GM19328 (cell line): ENCODE results near the gene VSIG8.

ENCODE experiments used
- ATAC-seq: cut with Tn5 transposase; IDR thresholded peaks from one replicate; pipeline ENCODE4 v1.9.1; 2021; ENCODE audit warnings: mild to moderate bottlenecking, moderate library complexity; ENCODE audit not compliant: unreplicated experiment

Gene VSIG8

DNA sequence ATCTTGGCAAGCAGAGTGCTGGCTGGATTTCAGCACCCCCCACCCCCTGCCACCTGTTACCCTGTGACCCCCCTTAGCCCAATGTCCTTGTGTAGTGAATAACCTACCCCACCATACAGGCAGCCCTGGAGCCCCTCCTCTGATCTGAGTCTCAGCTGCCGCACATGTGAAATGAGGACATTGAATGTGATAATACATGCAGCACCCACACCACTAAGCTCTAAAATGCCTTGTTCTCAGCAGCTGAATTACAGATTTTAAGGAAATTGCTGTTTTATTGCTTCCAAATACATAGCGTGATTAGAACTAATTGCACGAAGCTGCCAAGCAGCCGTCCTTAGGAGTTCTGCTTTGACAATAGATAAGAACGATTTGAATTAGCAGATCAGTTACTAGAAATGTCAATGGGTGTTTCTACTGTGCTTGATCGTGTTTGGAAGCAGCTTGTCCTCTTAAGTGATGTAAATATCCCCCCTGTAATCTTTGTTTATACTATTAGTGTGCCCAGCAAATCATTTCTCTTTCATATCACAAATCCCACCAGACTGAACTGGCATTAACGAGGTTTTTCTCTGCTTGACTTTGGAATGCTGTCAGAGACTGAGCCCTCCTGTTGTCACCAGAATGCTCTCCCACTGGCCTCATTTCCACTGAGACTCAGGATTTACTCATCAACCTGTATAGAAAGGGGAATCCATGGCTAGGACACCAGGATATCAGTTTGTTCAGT is 30.9 kb downstream of the VSIG8 start:
- no peak for ATAC-seq

DNA sequence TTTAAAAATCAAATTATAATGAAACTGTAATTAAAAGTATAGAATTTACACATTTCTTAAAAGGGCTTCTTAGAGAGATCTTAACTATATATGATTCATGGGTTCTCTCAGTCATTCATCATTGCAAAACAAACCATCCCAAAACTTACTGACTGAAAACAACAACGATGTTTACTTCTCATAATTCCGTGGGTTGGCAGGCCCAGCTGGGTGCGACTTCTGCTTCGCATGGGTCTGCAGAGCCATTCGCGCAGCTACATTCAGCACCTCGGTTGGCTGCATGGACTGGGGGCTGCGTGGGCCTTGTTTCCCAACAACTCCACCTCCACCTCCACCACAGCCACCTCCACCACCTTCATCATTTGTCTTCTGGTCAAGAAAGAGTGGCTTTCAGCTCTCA is 31.7 kb downstream of the VSIG8 start:
- no peak for ATAC-seq

DNA sequence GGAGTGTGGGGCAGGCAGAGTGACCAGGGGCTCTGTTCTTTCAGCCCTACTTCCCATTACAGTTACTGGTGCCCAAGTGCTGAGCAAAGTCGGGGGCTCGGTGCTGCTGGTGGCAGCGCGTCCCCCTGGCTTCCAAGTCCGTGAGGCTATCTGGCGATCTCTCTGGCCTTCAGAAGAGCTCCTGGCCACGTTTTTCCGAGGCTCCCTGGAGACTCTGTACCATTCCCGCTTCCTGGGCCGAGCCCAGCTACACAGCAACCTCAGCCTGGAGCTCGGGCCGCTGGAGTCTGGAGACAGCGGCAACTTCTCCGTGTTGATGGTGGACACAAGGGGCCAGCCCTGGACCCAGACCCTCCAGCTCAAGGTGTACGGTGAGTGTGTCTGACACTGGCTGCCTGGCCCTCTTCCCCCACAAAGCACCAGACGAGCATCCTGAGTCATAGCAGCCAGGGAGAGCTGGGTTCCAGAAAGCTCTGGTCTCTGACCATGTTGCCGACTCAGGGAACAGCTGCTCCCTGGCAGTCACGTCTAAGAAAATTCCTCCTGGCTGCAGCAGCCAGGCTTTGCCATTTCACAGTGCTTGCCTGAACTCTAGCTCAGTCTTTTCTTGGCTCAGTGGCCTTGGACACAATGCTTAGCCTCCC is 32.5 kb downstream of the VSIG8 start:
- ATAC-seq = no peak

DNA sequence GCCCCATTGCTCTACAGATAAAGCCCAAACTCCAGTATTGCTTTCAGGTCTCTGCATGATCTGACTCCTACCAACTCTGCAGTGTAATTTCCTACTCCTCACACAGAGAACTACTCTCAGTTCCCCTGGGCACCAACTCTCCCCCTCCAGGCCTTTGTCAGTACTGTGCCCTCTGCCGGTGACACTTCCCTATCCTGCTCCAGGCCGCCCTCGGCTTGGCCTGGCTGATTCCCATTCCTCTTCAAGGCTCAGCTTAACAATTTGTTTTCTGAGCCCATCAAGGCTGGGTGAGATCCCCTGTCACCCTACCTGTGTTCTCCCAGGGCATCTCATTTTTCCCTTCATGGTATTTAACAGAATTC is 33.2 kb downstream of the VSIG8 start:
- no peak for ATAC-seq

DNA sequence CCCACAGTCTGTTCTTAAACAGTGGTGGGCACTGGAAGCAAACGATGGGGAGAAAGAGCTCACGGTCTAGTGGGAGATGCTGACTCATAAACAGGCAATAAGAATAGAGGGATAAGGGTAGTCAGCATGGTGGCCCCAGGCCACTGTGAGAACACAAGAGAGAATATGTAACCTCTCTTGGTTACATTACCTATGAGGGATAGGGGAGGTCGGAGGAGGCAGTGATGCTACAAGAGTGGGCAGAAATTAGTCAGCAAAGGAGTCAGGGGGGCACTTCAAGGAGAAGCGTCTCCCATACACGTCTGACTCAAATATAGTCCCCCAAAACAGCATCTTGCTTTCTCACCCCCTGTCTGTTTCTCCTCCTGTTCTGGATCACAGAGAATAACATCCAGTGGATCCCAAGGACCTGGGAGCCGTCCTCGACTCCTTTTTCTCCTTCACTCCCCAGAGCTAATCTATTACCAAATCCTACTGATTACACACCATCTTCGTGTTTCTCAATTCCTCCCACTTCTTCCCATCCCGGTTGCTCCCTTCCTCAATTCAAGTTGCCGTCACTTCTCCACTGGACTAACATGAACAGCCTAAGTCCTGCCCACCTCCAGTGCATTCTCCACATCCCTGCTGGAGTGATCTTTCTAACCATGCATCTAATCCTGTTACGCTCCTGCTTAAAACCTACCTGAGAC is 33.7 kb downstream of the VSIG8 start:
- no peak for ATAC-seq

DNA sequence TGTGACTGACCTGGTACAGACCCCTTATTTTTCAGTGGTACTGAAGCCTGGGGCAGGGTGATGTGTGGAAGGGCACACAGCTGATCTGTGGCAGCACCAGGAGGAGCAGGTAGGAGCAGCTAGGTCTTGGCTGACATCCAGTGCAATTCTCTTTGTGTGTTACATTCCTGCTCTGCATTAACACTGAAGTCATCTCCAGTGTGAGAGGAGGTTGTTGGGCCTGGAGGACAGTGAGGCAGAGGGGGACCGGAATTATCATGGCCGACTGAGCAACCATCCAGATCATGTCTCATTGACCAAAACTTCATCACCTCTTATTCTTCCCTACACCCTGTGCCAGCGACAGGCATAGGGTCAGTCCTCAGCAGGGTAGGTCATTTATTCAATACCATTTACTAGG is 34.3 kb downstream of the VSIG8 start:
- no peak for ATAC-seq

DNA sequence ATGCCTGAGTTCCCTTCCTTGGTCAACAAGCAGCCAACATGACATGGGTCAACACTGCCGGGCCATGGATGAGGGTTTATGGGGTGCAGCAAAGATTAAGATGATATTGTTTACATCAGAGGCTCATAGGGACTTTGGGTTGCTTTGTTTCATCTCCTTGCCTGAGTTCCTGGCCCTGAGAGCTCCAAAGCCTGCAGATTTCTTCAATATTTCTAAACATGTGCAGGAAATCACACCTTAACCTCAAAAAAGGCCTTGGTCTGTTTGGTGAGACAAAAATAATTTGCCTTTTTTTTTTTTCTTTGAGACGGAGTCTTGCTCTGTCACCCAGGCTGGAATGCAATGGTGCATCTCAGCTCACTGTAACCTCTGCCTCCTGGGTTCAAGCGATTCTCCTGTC is 34.9 kb downstream of the VSIG8 start:
- ATAC-seq = no peak

DNA sequence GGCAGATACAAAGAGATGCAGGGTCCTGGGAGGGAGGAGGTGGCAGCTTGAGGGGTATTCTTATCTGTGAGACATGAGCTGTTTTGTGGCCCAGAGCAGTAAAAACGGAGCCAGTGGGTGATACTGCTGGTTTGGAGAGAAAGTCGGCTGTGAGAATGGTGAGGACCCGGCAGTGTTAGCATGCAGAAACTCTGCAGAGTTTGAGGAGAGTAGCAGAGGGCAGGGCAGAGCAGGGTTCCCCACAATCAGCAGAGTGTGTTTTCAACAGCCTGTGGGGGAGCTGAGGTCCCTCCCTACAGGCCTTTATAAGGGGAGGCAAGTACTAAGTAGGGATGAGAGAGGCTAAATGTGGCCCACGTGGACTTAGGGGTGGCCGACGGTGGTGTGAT is 35.4 kb downstream of the VSIG8 start:
- ATAC-seq = no peak

DNA sequence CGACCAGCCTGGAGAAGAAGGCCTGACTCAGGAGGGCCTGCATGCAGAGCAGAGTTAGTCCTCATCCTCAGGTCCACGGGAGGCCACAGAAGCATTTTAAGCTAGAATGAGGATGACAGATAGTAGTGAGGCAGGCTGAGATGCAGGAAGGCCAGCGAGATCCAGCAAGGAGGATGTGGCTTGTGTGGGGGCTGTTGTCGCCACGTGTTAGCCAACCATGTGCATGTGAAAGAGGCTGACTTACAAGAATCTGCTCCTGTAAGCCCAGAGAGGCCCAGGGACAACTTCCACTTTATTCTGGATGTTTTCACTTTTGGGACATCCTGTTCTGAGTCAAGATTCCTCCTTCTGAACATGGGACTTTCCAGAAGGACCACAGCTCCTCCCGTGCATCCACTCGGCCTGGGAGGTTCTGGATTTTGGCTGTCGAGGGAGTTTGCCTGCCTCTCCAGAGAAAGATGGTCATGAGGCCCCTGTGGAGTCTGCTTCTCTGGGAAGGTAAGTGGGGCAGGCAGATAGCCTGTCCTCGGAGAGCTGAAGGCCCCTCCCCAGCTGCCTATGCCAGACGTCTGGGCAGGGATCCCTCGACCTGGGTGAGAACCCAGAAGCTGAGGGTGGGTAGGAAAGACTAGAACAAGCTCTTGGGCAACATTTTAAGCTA is 35.9 kb downstream of the VSIG8 start, which contains the start of gene SLAMF8:
Gene SLAMF8 (plus strand): TSS at position 433 of the 661 bp plus-strand sequence. CDS start 26 bp downstream, at position 459.
- ATAC-seq = no peak

DNA sequence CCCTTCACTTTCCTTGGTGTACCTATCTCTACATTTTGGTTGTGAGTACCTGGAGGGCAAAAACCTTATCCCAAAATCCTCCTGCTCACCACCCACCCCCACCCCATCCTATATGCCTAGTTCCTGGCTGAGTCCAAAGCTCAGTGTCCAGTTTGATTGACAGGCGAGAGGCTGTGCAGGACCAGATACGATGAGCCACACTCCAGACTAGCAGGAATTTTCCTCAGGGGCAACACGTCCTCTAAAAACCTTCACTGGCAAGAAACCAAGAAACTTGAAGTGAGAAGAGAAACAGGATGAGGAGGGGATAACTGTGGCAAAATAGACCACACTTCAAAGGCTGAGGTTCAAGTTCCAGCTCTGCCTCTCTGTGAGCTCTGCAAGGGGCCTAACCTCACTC is 36.9 kb downstream of the VSIG8 start:
- no peak for ATAC-seq

DNA sequence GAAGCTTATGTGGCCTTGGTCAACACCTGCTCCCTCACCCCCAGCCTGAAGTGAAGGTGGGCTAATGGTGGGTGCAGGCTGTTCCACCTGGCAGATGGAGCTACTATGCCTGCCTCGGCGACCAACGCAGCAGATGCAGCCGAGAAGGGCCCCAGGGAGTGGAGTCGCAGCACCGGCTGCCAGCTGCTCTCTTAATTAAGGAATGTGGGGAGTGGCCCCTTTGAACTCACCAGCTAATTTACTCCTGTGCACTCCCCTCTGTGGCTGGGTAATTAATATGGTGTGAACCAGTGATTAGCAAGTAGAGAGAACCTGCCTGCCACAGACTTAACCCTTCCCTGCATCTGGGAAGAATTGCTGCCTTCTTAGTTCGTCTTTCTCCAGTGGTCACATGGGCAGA is 39.1 kb downstream of the VSIG8 start:
- no peak for ATAC-seq

DNA sequence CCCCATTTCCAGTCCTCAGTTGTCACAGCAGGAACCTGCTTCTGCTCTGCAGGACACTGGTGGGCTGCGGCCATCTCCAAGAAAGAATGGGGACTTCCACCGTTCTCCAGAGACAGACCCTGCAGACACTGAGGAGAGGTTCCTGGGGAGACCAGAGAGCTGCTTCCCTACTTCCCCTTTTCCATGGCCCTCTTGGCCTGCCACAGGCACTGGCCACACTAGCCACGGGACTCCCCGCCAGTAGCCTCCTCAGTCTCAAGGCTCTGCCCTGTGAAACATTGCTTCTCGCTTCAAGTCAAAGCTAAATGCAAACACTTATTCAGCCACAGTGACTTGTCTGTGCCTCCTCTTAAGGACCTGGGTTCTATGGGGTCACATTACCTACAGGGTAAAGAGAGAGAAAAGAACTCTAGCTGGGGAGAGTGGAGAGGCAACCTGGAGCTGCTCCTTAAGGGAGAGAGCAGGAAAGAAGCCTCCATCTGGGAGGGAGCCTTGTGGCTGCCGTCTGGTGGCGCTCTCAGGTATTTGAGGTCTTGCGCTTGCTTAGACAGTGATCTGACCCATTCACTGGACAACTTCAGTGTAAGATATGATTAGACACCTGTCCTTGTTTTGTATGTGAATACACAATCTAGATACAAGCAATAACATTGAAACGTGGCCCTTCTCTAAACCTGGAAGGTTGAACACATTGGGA is 41.1 kb downstream of the VSIG8 start:
- ATAC-seq = no peak

DNA sequence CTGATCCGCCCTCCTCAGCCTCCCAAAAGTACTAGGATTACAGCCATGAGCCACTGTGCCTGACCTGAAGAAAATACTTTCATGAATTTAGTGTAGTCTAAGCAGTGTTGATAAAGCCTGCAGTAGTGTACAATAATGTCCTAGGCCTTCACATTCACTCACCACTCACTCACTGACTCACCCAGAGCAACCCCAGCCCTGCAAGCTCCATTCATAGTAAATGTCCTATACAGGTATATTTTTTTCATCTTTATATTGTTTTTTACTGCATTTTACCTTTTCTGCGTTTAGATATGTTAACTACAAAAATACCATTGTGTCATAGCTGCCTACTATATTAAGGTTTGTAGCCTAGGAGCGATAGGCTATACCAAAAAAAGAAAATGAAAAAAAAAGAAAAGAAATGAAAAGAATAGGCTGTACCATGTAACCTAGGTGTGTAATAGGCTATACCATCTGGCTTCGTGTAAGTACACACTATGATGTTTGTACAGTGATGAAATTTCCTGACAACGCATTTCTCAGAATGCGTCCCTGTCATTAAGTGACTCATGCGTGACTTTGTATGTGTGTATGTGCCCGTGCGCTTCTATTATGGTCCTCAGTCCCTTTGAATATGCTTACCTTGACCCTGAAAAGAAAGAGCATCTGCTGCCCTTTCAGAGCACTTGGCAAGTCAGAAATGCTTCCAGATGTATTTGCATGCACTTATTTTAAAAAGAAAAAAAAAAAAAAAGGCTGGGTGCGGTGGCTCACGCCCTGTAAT is 45.0 kb downstream of the VSIG8 start:
- ATAC-seq = no peak

DNA sequence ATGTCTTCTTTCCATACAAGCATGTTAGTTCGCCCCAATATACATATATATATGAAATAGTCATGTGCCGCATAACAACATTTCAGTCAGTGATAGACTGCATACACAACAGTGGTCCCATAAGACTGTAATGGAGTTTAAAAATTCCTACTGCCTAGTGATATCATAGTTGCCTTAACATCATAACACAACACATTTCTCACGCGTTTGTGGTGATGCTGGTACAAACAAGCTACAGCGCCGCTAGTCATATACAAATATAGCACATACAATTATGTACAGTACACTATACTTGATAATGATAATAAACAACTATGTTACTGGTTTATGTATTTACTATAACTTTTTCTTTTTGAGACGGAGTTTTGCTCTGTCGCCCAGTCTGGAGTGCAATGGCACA is 46.5 kb downstream of the VSIG8 start:
- ATAC-seq = no peak

DNA sequence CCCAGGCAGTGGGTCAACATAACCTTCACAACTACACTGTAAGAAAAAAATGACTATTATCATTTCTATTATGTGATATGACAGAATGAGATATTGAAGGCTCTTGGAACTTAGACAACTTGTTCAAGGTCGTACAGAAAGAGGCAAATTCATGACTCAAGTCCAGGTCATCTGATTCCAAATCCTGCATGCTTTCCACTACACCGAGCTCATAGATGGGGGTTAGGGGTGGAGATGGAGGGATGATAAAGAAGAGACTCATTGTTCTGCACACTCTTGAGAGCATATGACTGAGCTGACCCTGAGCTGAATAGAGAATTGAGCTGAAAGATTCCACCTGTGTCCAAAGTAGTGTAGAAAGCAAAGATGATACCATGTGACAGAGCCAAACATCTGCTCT is 57.5 kb downstream of the VSIG8 start:
- no peak for ATAC-seq
